ENCODE data around the gene MRFAP1L1. TPM values are rescaled to one million over a fixed set of nuclear protein-coding genes. Genes with fewer than 3 reads are reported as not detected.
A peak's percentile ranks its signal among the peaks of the same experiment; 100 is the strongest.

MRFAP1L1 gene
- total and polyA plus RNA-seq, 11 donors: 38.2 to 77.2 (median 43.9) TPM

DNA sequence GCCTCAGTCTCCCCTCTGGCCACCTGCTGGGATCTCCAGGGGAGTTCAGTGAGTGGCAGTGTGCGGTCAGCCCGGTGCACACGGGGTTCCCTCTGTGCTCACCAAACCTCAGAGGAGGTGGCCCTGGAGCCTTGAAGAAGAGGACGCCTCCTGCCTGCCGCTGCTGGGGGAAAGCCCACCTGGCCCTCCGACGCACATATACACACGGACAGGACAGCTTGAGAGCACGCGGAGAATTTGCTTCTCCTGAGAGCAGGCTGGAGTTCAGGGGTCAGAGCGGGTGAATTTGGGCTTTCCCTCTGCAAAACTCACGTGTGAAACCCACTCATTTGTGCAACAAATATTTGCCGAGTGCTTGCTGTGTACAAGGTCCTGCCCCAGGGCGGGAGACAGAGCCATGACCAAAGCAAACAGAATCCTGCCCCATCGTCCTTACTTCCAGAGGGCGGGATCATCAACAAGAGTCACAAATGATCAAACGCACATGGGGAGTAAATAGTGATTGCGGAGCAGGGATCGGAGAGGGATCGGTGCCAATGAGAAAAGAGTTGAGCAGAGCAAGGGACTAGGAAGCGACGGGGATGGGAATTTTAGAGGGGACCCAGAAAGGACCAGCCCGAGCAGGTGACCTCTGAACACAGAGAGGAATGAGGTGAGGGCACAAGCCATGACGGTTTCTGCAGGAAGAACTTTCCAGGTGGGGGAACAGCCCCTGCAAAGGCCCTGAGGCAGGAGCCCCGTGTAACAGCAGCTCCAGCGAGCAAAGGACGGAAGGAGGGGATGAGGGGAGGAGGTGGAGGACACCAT lies 23.9 kb upstream of the MRFAP1L1 start:
- WGBS, 4 donors: 83 to 89% (median 88%) methylated on average over 25 to 27 of the region's 27 CpGs
- Histone ChIP-seq H3K9me3 (no peaks in the 10 kb centered on the region), H3K27me3 (no peaks in the 10 kb centered on the region), H3K36me3 (no peaks in the 10 kb centered on the region), H3K4me3 (no peak overlapping the region), H3K27ac (peak overlapping the region in 2 of 12 donors; percentile 33 to 64), H3K4me1 (peaks cover 0 to 16% (median 8%) of the 10 kb centered on the region in 12 donors)
- intact Hi-C loops (cut with DNase I): no loop called here
- ATAC-seq (peak in 1 of 4 donors; percentile 5), DNase-seq (peak in 1 of 5 donors; percentile 30)
- TF ChIP-seq, protein P1, sequence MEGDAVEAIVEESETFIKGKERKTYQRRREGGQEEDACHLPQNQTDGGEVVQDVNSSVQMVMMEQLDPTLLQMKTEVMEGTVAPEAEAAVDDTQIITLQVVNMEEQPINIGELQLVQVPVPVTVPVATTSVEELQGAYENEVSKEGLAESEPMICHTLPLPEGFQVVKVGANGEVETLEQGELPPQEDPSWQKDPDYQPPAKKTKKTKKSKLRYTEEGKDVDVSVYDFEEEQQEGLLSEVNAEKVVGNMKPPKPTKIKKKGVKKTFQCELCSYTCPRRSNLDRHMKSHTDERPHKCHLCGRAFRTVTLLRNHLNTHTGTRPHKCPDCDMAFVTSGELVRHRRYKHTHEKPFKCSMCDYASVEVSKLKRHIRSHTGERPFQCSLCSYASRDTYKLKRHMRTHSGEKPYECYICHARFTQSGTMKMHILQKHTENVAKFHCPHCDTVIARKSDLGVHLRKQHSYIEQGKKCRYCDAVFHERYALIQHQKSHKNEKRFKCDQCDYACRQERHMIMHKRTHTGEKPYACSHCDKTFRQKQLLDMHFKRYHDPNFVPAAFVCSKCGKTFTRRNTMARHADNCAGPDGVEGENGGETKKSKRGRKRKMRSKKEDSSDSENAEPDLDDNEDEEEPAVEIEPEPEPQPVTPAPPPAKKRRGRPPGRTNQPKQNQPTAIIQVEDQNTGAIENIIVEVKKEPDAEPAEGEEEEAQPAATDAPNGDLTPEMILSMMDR (IDR thresholded peaks at IDR 0.05): no peak
- TF ChIP-seq POLR2A (IDR thresholded peaks at IDR 0.05): no peak

DNA sequence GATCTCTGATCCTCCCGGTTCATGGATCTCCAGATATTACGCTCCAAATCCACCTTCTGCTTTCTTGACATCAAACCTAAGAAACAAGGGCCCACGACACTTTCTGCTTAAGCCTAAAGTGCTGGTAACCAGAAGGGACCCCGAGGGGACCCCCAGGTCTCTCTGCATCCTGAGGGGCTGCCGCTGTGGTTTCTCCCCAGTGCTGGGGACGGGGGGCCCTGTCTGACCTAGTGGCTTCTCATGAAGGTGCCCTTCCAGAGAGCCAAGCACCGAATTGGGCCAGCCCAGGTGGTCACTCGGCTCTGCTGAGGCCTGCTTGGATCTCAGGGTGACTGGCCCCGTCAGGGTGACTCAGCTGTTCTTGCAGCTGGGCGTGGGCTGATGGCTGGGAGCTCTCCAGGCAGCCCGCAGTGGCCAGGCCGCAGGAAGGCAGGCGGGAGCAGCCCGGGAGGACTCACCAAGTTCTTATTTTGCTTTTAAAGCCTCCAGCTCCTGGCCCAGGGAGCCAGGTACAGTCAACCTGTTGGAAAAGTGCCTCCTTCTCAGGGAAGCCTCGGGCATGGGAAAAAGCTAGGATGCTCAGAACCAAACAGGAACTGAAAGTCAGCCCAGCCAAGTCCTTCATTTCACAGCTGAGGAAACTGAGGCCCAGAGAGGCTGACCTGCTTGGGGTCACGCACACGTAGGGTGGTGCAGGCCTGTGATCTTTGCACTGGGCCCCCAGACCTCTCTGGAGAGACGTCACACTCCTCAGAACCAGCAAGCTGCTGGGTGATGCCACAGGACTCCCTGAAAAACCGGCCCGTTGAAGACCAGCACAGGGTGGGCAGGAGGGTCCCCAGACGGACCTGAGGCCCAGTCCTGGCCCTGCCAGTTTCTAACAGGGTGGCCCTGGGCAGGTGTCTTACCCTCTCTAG lies 23.0 kb upstream of the MRFAP1L1 start:
- Histone ChIP-seq H3K36me3 (no peaks in the 10 kb centered on the region), H3K27me3 (no peaks in the 10 kb centered on the region), H3K27ac (peak overlapping the region in 8 of 12 donors; percentile 8 to 75 (median 51)), H3K4me1 (peaks cover 0 to 16% (median 8%) of the 10 kb centered on the region in 12 donors), H3K4me3 (no peak overlapping the region), H3K9me3 (no peaks in the 10 kb centered on the region)
- no peak for TF ChIP-seq POLR2A (IDR thresholded peaks at IDR 0.05)
- TF ChIP-seq, protein P1 (IDR thresholded peaks at IDR 0.05): no peak
- intact Hi-C loops (cut with DNase I): no loop called here
- 69 to 78% (median 74%) methylated on average over 13 to 21 of the region's 21 CpGs for WGBS, 4 donors
- ATAC-seq: peak; percentile 67 to 96 (median 89)
- DNase-seq: peak; percentile 62 to 85 (median 80)

DNA sequence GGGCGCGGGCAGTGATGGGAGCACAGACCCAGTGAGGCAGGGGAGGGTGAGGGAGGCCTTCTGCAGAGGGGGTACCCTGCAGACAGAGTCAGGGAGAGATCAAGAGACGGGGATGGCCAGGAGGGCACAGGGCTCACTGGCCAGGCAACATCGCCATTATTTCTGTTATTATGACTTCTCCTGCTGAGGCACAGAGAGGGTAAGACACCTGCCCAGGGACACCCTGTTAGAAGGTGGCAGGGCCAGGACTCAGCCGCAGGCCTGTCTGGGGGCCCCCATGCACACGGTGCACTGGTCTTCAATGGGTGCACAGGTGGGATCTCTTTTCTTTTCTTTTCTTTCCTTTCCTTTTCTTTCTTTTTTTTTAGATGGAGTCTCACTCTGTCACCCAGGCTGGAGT lies 22.1 kb upstream of the MRFAP1L1 start:
- DNase-seq (no peak), ATAC-seq (no peak)
- Histone ChIP-seq H3K4me1 (peaks cover 0 to 16% (median 8%) of the 10 kb centered on the region in 12 donors), H3K27me3 (no peaks in the 10 kb centered on the region), H3K9me3 (no peaks in the 10 kb centered on the region), H3K36me3 (no peaks in the 10 kb centered on the region), H3K27ac (peak overlapping the region in 1 of 12 donors; percentile 35), H3K4me3 (no peak overlapping the region)
- TF ChIP-seq POLR2A (IDR thresholded peaks at IDR 0.05): no peak
- TF ChIP-seq, protein P1 (IDR thresholded peaks at IDR 0.05): no peak
- WGBS, 4 donors: 86 to 97% (median 96%) methylated on average over 6 of the region's 6 CpGs
- intact Hi-C loops (cut with DNase I): no loop called here

DNA sequence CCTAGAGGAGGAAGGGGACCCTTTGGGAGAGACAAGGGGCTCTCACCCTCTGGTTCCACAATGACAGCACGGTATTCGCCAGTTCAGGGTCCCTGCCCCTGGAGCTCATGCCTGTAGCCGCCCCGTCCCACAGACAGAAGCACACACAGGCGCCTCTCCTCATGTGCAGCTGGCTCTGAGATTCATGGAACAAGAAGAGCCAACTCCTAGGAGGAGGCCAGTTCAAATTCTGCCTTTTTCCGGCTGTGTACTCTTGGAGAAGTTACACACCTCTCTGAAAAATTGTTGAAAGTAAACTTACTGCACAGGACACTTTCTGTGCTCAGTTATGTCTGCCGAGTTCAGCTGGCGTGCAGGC lies 21.6 kb upstream of the MRFAP1L1 start:
- DNase-seq (no peak), ATAC-seq (no peak)
- Histone ChIP-seq H3K9me3 (no peaks in the 10 kb centered on the region), H3K4me1 (peaks cover 0 to 16% (median 8%) of the 10 kb centered on the region in 12 donors), H3K27me3 (no peaks in the 10 kb centered on the region), H3K4me3 (no peak overlapping the region), H3K27ac (peak overlapping the region in 1 of 12 donors; percentile 35), H3K36me3 (no peaks in the 10 kb centered on the region)
- TF ChIP-seq, protein P1 (IDR thresholded peaks at IDR 0.05): no peak
- no peak for TF ChIP-seq POLR2A (IDR thresholded peaks at IDR 0.05)
- intact Hi-C loops (cut with DNase I): no loop called here
- WGBS, 4 donors: 92 to 94% (median 93%) methylated on average over 5 to 8 of the region's 8 CpGs

Data from heart left ventricle (tissue), 16 donors.